ENCODE measurements around the gene ZBTB14.

ZBTB14 gene

DNA sequence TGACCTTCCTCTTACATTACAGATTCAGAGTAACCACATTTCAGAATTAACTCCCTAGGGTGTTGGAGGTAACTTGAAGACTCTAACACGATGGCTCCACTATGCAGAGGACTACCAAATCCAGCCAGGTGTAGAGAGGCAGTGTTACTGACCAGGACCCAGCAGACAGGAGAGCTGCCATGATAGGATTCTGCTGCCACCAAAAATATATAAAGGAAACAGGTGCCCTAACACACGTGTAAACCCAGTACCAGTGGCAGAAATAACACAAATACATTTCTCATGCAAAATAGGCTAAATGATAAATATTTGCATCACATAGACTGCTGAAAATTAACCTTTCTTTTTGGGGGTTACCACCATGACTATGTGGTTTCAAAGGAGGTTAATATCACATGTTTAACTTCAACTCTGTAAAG is 7.0 kb downstream of the ZBTB14 start:
- DNase-seq (ENCODE audit: low read depth) = no peak

DNA sequence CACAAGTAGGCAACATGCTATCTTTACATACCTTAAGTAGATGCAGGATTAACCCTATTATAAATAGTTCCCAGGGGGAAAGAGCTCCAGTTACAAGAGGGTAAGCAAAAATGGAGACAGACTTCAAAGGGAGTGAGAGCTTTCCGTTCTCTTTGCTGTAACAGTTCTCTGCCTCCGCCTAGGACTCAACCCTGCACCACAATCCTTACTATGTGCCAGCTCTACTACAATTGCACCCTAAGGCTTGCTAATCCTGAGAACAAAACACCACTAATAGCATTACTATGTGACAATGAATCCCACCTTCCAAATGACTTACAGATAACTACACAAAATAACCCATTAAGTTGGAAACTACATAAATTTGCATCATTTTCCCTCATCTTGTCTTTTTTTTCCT is 7.7 kb downstream of the ZBTB14 start:
- no peak for DNase-seq (ENCODE audit: low read depth)

DNA sequence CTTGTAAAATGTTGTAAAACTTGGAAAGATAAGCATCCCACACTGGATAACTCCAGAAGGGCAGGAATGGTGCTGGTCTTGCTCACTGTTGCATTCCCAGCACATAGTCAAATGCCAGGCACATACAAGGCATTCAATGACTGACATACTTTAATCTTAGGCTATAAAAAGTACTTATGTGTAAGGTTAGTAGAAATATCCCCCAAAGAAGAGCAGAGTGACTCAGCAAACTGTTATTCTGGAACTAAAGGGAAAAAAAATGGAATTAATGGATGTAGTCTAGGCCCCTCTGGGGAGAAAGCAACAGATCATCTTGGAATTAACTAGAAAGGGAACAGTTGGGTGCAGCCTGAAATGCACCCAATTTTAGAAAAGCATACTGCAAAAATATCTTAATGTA is 9.0 kb downstream of the ZBTB14 start:
- DNase-seq (ENCODE audit: low read depth) = no peak

DNA sequence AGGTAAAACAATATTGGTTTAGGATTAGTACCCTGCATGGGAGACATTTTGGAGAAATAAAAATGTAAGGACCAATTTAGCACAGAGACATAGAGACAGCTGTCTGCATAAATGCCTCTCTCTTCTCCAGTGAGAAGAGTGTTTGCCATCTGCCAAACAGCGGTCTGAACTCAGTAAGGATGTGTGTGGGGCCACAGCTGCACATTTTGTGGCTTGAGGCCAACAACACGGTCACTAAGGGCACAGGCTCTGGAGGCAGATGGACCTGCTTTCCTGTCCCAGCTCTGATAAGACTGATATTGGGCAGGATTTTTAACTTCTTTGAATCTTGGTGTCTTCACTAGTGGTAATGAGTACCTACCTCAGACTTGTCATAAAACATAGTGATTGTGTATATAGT is 10.2 kb downstream of the ZBTB14 start:
- no peak for DNase-seq (ENCODE audit: low read depth)

DNA sequence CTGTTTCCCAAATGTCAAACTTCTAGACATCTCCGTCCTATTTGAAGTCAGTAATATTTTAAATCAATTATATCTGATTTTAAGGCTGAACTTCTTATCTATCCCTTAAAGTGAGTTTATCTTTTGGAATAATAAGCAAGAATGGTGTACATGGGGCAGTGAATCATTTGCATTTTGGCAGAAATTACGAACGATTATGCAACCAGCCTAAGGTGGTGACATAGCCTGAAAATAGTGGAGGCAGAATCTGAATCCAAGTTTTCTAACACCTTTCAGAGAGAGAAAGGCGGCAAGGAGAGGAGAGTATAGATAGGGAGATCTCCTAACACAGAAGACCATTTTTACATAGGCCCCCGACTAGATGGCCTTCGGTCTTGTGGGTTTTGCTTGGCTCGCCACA is 10.7 kb downstream of the ZBTB14 start:
- no peak for DNase-seq (ENCODE audit: low read depth)

DNA sequence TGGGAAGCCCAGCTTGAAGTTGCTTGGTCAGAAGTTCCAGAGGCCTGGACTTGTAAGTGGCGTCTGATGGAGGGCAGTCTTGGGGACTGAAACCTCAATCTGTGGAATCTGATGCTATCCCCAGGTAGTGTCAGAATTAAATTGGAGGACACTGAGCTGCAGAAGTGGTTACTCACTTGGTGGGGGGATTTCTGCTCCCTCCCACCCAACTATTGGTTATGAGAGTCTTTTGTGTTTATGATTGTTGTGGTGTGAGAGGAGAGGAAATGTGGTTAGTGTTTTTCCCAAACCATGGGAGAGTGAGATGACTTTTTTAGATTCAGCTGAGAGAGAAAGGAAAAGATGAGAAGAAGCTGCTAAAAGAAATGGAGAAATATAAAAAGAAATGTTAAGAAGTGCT is 12.8 kb downstream of the ZBTB14 start:
- DNase-seq (ENCODE audit: low read depth) = no peak

DNA sequence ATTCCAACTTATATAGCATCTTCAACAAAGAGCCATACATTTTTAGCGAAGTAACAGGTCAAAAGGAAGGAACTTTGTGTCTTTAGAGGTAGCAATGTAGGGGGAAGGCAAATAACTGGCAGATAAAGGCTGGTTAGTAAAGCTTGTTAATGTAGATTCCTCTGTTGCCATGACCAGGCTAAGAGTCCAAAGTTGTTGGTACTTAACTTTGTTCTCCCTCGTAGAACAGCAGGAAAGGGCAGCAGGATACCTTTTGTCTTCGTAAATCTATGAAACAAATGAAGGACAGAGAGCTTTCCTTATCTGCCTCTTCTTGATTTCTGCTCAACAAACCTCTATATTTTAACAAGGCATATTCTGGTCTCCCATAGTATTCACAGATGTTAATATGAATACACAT is 18.6 kb downstream of the ZBTB14 start:
- no peak for DNase-seq (ENCODE audit: low read depth)

DNA sequence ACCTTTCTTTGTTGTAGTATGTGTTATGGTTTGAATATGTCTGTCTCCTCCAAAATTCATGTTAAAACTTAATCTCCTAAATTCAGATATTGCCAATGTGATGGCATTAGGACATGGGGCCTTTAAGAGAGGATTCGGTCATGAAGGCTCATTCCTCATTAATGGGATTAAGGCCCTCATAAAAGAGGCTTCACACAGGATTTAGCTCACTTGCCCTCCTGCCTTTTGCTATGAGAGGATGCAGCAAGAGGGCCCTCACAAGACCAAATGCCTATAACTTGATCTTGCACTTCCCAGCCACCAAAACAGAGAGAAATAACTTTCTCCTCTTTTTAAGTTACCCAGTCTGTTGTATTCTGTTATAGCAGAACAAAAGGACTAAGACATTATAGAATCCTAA is 19.7 kb downstream of the ZBTB14 start:
- no peak for DNase-seq (ENCODE audit: low read depth)

DNA sequence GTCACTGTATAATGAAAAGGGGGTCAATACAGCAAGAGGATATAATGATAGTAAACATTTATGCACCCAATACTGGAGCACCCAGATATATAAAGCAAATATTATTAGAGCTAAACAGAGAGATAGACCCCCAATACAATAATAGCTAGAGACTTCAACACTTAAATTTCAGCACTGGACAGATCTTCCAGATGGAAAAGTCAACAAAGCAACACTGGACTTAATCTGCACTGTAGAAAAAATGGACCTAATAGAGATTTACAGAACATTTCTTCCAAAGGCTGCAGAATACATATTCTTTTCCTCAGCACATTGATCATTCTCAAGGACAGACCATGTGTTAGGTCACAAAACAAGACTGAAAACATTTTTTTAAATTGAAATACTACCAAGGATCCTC is 26.7 kb downstream of the ZBTB14 start:
- no peak for DNase-seq (ENCODE audit: low read depth)

DNA sequence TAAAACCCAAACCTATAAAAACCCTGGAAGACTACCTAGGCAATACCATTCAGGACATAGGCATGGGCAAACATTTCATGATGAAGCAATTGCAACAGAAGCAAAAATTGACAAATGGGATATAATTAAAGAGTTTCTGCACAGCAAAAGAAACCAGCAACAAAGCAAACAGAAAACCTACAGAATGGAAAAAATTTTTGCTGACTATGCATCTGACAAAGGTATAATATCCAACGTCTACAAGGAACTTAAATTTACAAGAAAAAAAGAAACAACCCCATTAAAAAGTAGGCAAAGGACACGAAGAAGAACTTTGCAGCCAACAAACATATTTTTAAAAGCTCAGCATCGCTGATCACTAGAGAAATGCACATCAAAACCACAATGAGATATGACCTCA is 28.8 kb downstream of the ZBTB14 start:
- DNase-seq (ENCODE audit: low read depth) = no peak

DNA sequence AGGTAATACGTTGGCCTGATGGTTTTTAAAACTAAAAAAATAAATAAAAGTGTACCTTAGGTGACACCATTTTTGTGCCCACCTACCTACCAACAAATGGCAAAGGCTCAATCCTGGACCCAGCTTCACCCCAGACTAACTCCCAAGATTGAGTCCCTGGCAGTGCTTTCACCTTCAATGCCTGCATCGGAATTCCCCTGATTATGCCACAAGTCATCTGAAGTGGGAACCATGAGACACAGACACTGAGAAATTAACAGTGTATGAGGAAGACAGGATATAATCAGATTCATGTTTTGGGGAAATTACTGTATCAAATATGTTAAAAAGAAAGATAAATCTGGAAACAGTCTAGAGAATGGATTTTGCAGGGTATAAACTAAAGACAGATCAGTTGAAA is 41.6 kb downstream of the ZBTB14 start:
- DNase-seq (ENCODE audit: low read depth) = no peak

DNA sequence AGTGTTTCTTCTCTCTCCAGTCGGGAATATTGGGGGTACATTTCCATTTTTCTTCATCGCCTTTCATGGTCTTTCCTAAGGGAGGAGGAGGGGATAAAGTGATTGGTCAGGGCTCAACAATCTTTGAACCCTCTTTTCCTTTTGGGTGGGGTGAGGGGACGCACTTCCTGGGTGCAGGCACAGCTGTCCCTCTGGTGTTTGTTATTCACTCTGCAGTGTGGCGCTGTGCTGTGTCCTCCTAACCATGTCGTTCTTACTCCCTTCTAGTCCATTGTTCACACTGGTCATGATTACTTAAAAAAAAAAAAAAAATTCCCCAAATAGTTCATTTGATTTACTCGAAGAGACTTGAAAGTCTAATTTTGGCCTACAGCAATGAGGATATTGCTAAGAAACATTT is 44.4 kb downstream of the ZBTB14 start:
- no peak for DNase-seq (ENCODE audit: low read depth)

DNA sequence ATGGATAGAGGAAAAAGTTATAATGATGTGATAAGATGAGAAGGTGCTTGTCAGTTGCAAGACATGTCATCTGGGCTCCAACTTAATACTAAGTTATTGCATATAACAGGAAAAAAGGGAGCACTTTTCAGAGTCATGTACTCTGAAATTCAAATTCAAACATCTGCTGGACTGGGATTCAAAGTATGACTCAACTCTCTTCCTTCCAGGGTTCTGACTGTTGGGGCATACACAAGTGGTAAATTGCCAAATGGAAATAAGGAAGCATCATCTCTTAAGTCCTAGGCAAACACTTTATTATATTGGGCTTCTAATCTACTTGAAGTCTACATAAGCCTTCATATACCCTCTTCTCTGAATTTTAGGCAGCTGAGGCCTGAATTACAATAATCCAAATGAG is 44.9 kb downstream of the ZBTB14 start:
- no peak for DNase-seq (ENCODE audit: low read depth)

DNA sequence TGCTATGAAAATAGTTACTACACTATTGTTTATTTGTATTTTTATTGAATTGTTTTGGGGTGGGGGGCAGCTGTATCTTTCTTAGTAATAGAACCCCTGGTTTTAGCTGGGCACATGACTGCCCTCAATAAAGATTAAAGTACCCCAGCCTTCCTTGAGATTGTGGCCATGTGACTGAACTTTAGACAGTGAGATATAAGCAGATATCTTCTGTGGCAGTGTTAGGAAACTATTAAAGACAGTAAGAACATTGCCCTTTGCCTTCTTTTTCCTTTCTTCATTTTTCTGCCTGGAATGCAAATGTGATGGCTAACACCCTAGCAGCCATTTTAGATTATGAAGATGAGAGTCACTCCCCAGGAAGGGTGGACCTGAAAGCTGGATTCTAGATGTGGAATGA is 50.6 kb downstream of the ZBTB14 start:
- DNase-seq (ENCODE audit: low read depth) = no peak

DNA sequence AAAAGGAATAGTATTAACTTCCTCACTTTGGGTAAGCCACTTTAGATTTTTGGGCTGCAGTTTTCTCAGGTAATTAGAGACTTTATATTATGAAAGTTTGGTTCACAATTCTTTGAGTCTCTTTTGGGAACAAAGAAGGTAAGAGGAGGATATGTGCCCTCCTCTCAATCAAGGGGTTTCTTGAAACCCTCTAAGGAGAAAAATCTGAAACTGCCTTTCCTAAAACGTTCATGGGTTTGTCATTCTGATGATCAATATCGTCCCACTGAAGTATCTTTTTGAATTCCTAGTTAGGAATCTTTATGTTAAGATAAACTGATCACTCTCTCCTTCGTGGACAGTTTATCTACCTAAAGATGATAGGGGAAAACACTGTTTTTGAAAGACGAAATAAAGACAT is 56.1 kb downstream of the ZBTB14 start:
- no peak for DNase-seq (ENCODE audit: low read depth)
